Measurements from ENCODE around the gene PLCG1.

PLCG1 gene

GRCh38 chr20:41200446-41201202 lies 63.3 kb downstream of the PLCG1 start:
- TF ChIP-seq CTCF (IDR thresholded peaks at IDR 0.05; ENCODE audit: extremely low read depth, missing control alignments): no peak
- DNase-seq (ENCODE audit: low spot score): no peak

- no peak for DNase-seq (ENCODE audit: low spot score)
- no peak for TF ChIP-seq CTCF (IDR thresholded peaks at IDR 0.05; ENCODE audit: extremely low read depth, missing control alignments)
Measured at GRCh38 chr20:41201760-41202159, 64.4 kb downstream of the PLCG1 start.

- no peak for TF ChIP-seq CTCF (IDR thresholded peaks at IDR 0.05; ENCODE audit: extremely low read depth, missing control alignments)
- DNase-seq (ENCODE audit: low spot score): no peak
Measured at GRCh38 chr20:41202426-41202825, 65.1 kb downstream of the PLCG1 start.

- no peak for TF ChIP-seq CTCF (IDR thresholded peaks at IDR 0.05; ENCODE audit: extremely low read depth, missing control alignments)
- no peak for DNase-seq (ENCODE audit: low spot score)
Measured at GRCh38 chr20:41203660-41204059, 66.3 kb downstream of the PLCG1 start.

- TF ChIP-seq CTCF (IDR thresholded peaks at IDR 0.05; ENCODE audit: extremely low read depth, missing control alignments): no peak
- no peak for DNase-seq (ENCODE audit: low spot score)
Measured at GRCh38 chr20:41204304-41205265, 67.2 kb downstream of the PLCG1 start.

- no peak for DNase-seq (ENCODE audit: low spot score)
- no peak for TF ChIP-seq CTCF (IDR thresholded peaks at IDR 0.05; ENCODE audit: extremely low read depth, missing control alignments)
Measured at GRCh38 chr20:41205313-41205712, 68.0 kb downstream of the PLCG1 start.

Data from GM20000 (cell line).